HepG2 (cell line): ENCODE data around the gene APOC3. TPM values are rescaled to one million over a fixed set of nuclear protein-coding genes. Genes with fewer than 3 reads are reported as not detected.

Experiments used
- ARID4A ChIP-seq: sonication (generic); formaldehyde crosslinking; IDR thresholded peaks from 2 replicates; pipeline ENCODE4 v1.5.0; 2020; ENCODE audit warnings: mild to moderate bottlenecking, missing genetic modification reagents, borderline replicate concordance
- DBP ChIP-seq: sonication (generic); formaldehyde crosslinking; IDR thresholded peaks from 2 replicates; pipeline ENCODE4 v1.4.0; 2020; ENCODE audit warnings: missing genetic modification reagents; ENCODE audit errors: not compliant biosample characterization
- GFI1 ChIP-seq: sonication (generic); formaldehyde crosslinking; IDR thresholded peaks from 2 replicates; pipeline ENCODE4 v1.5.0; 2020; ENCODE audit warnings: missing genetic modification reagents, mild to moderate bottlenecking, borderline replicate concordance
- HOXA7 ChIP-seq: sonication (generic); formaldehyde crosslinking; IDR thresholded peaks from 2 replicates; pipeline ENCODE4 v1.8.1; 2022; ENCODE audit warnings: mild to moderate bottlenecking, missing genetic modification reagents, moderate library complexity
- NFE2L1 ChIP-seq: sonication (generic); formaldehyde crosslinking; IDR thresholded peaks from 2 replicates; pipeline ENCODE4 v1.4.0; 2020; ENCODE audit warnings: missing genetic modification reagents, mild to moderate bottlenecking, borderline replicate concordance
- PITX1 ChIP-seq: sonication (generic); formaldehyde crosslinking; IDR thresholded peaks from 2 replicates; pipeline ENCODE4 v1.5.1; 2020; ENCODE audit warnings: mild to moderate bottlenecking, missing genetic modification reagents
- RBM39 ChIP-seq: fragments of 200-400 bp; formaldehyde crosslinking; IDR thresholded peaks from one replicate; pipeline ENCODE4 v1.6.1; 2018; ENCODE audit warnings: antibody characterized with exemption, mild to moderate bottlenecking, low read depth, low read length; ENCODE audit not compliant: poor library complexity, severe bottlenecking
- SALL2 ChIP-seq: sonication (generic); formaldehyde crosslinking; IDR thresholded peaks from 2 replicates; pipeline ENCODE4 v1.8.1; 2023; ENCODE audit warnings: mild to moderate bottlenecking, missing genetic modification reagents, inconsistent platforms
- ZNF230 ChIP-seq: sonication (generic); formaldehyde crosslinking; IDR thresholded peaks from 2 replicates; pipeline ENCODE4 v1.4.0; 2020; ENCODE audit warnings: mild to moderate bottlenecking, missing genetic modification reagents
- ZNF510 ChIP-seq: sonication (generic); formaldehyde crosslinking; IDR thresholded peaks from 2 replicates; pipeline ENCODE4 v1.4.0; 2020; ENCODE audit warnings: low read depth, mild to moderate bottlenecking, missing genetic modification reagents
- ZNF772 ChIP-seq: sonication (generic); formaldehyde crosslinking; IDR thresholded peaks from 2 replicates; pipeline ENCODE4 v1.5.0; 2020; ENCODE audit warnings: mild to moderate bottlenecking, missing genetic modification reagents
- polyA plus RNA-seq, 8 experiments: library from polyadenylated mRNA; depleted of rRNA in 3 of 8; stranded (reverse) in 7 of 8; unstranded in 1 of 8; fragments of >200 nt; fragmentation: Illumina TruSeq in 4 of 8; extraction: Trizol in 4 of 8; gene quantifications; 2 replicates each; pipeline versions ENCODE4 v1.2.1 to v1.2.3, GENCODE V29; 2011 to 2016; ENCODE audit warnings: low read depth in 4 of 8, missing spikeins in 1 of 8, mixed read lengths in 1 of 8; ENCODE audit not compliant: insufficient read depth in 1 of 8
- total RNA-seq, 5 experiments: library from RNA; depleted of rRNA; stranded (reverse); fragments of >200 nt; fragmentation: Illumina TruSeq; extraction: Trizol; gene quantifications; 2 replicates each; pipeline ENCODE4 v1.2.3, GENCODE V29; 2016; ENCODE audit warnings: low read depth in 1 of 5

The APOC3 gene
- total and polyA plus RNA-seq, 2 of the 13 experiments (the other 11 are each of a cell fraction or from before 2014, with no cell fraction given) = 314 to 687 TPM

GRCh38 chr11:116832350-116833290 lies 2.9 kb downstream of the APOC3 start (continued):
- TF ChIP-seq SALL2 = peak; percentile 74; the same call in 1 of the 2 replicates
- peak; percentile 71 for TF ChIP-seq ZNF772 (CRISPR knock-in tag)
- 0 out of 2 replicates have a peak, but pooled peaks have one; percentile 65 for TF ChIP-seq ZNF230 (CRISPR knock-in tag)
- TF ChIP-seq HOXA7 = no peak
- peak; percentile 70; the same call in 1 of the 2 replicates for TF ChIP-seq PITX1
- no peak; the same call in 1 of the 2 replicates for TF ChIP-seq GFI1
- peak; percentile 37 for TF ChIP-seq RBM39
- no peak for TF ChIP-seq ZNF510 (CRISPR knock-in tag)
- TF ChIP-seq DBP (CRISPR knock-in tag) = peak; percentile 85
- TF ChIP-seq NFE2L1 (CRISPR knock-in tag) = no peak
- TF ChIP-seq ARID4A = peak; percentile 87; the same call in 1 of the 2 replicates
- TF ChIP-seq, all 625 proteins: peak for 368
